HEK293 (cell line): ENCODE results near the gene TADA2B.

Experiments used
- CTCF ChIA-PET: fragments of 350-600 bp; formaldehyde crosslinking; extraction: SDS; loops from one replicate; lab custom pipeline; 2021; ENCODE audit warnings: antibody characterized with exemption; lab: Yijun Ruan, JAX
- POLR2A ChIA-PET: fragments of 300-600 bp; formaldehyde crosslinking; extraction: SDS; loops from one replicate; lab custom pipeline; 2020; ENCODE audit warnings: antibody characterized with exemption, inconsistent platforms; lab: Yijun Ruan, JAX
- H3K27ac ChIP-seq: fragments of 200-500 bp; sonication (Bioruptor generic); 2 replicates; pipeline ENCODE4 v1.5.1; 2014; ENCODE audit warnings: low read depth, low read length, control low read depth, inconsistent platforms; ENCODE audit errors: extremely low read depth
- H3K36me3 ChIP-seq, 2 experiments: fragments of 200-500 bp in 1 of 2; sonication (Bioruptor generic) in 1 of 2; 1 replicate in 1 of 2; 2 replicates in 1 of 2; pipeline ENCODE4 v1.5.1; 2014 to 2017; ENCODE audit warnings: inconsistent platforms in 2 of 2, low read length in 2 of 2; ENCODE audit not compliant: control insufficient read depth in 2 of 2, insufficient read depth in 1 of 2
- H3K4me1 ChIP-seq: fragments of 200-500 bp; sonication (Bioruptor generic); 2 replicates; pipeline ENCODE4 v1.5.1; 2014; ENCODE audit warnings: mild to moderate bottlenecking, low read length, inconsistent platforms; ENCODE audit not compliant: control insufficient read depth, insufficient read depth
- H3K4me3 ChIP-seq: 2 replicates; pipeline ENCODE4 v1.5.1; 2011; ENCODE audit warnings: low read depth, mild to moderate bottlenecking, control low read depth, low read length, moderate library complexity
- H3K9me3 ChIP-seq: fragments of 200-500 bp; sonication (Bioruptor generic); 2 replicates; pipeline ENCODE4 v1.5.1; 2014; ENCODE audit warnings: low read depth, low read length, inconsistent platforms; ENCODE audit not compliant: control insufficient read depth, insufficient read depth
- BCL11B ChIP-seq: fragments of 450-650 bp; formaldehyde crosslinking; IDR thresholded peaks from 2 replicates; pipeline ENCODE4 v1.5.1; 2016; ENCODE audit warnings: low read depth, missing biosample characterization, missing genetic modification characterization
- GLI4 ChIP-seq: fragments of 450-650 bp; formaldehyde crosslinking; IDR thresholded peaks from 2 replicates; pipeline ENCODE4 v1.5.1; 2016; ENCODE audit warnings: missing biosample characterization, missing genetic modification characterization
- HOXC10 ChIP-seq: sonication (generic); formaldehyde crosslinking; IDR thresholded peaks from 2 replicates; pipeline ENCODE4 v1.8.1; 2023; ENCODE audit warnings: mild to moderate bottlenecking, missing genetic modification reagents
- HOXD13 ChIP-seq: sonication (generic); formaldehyde crosslinking; IDR thresholded peaks from 2 replicates; pipeline ENCODE4 v1.8.0; 2022; ENCODE audit warnings: missing genetic modification reagents, borderline replicate concordance
- MEIS1 ChIP-seq: sonication (generic); formaldehyde crosslinking; IDR thresholded peaks from 2 replicates; pipeline ENCODE4 v1.8.1; 2022; ENCODE audit warnings: missing genetic modification reagents, mild to moderate bottlenecking, borderline replicate concordance
- MZF1 ChIP-seq: fragments of 450-650 bp; formaldehyde crosslinking; IDR thresholded peaks from 2 replicates; pipeline ENCODE4 v1.5.1; 2017; ENCODE audit warnings: missing biosample characterization, missing genetic modification characterization, borderline replicate concordance
- PRDM1 ChIP-seq: fragments of 450-650 bp; formaldehyde crosslinking; IDR thresholded peaks from 2 replicates; pipeline ENCODE4; 2016; ENCODE audit warnings: missing biosample characterization, missing genetic modification characterization
- SCRT2 ChIP-seq: fragments of 450-650 bp; formaldehyde crosslinking; IDR thresholded peaks from 2 replicates; pipeline ENCODE4 v1.5.1; 2016; ENCODE audit warnings: missing biosample characterization, missing genetic modification characterization
- ZNF132 ChIP-seq: fragments of 450-650 bp; formaldehyde crosslinking; IDR thresholded peaks from 2 replicates; pipeline ENCODE4 v1.5.1; 2017; ENCODE audit warnings: missing biosample characterization, missing genetic modification characterization, borderline replicate concordance
- ZNF133 ChIP-seq: fragments of 450-650 bp; formaldehyde crosslinking; IDR thresholded peaks from 2 replicates; pipeline ENCODE4 v1.5.1; 2016; ENCODE audit warnings: missing biosample characterization, missing genetic modification characterization
- ZNF146 ChIP-seq: fragments of 450-650 bp; formaldehyde crosslinking; IDR thresholded peaks from 2 replicates; pipeline ENCODE4 v1.5.1; 2016; ENCODE audit warnings: missing biosample characterization, missing genetic modification characterization
- ZNF529 ChIP-seq: fragments of 450-650 bp; formaldehyde crosslinking; IDR thresholded peaks from 2 replicates; pipeline ENCODE4 v1.5.1; 2017; ENCODE audit warnings: missing genetic modification characterization, missing biosample characterization; ENCODE audit not compliant: insufficient replicate concordance
- ZNF530 ChIP-seq: fragments of 450-650 bp; formaldehyde crosslinking; IDR thresholded peaks from 2 replicates; pipeline ENCODE4 v1.5.1; 2016; ENCODE audit warnings: low read depth, missing biosample characterization, missing genetic modification characterization
- ZNF548 ChIP-seq: fragments of 450-650 bp; formaldehyde crosslinking; IDR thresholded peaks from 2 replicates; pipeline ENCODE4 v1.5.1; 2016; ENCODE audit warnings: missing biosample characterization, missing genetic modification characterization
- ZNF549 ChIP-seq: fragments of 450-650 bp; IDR thresholded peaks from 2 replicates; pipeline ENCODE4 v1.5.1; 2018; ENCODE audit warnings: missing biosample characterization, missing genetic modification characterization, mild to moderate bottlenecking, inconsistent platforms, moderate library complexity
- ZNF76 ChIP-seq: fragments of 450-650 bp; formaldehyde crosslinking; IDR thresholded peaks from 2 replicates; pipeline ENCODE4; 2016; ENCODE audit warnings: low read depth, missing biosample characterization, missing genetic modification characterization, borderline replicate concordance
- ZNF777 ChIP-seq: fragments of 450-650 bp; formaldehyde crosslinking; IDR thresholded peaks from 2 replicates; pipeline ENCODE4 v1.5.1; 2017; ENCODE audit warnings: missing biosample characterization, missing genetic modification characterization, borderline replicate concordance
- TF ChIP-seq, protein P1 (sequence below): fragments of 450-650 bp; formaldehyde crosslinking; IDR thresholded peaks from 2 replicates; pipeline ENCODE4 v1.5.1; 2016; ENCODE audit warnings: missing biosample characterization, missing genetic modification characterization, low read depth
- TF ChIP-seq, protein P2 (sequence below): fragments of 450-650 bp; formaldehyde crosslinking; IDR thresholded peaks from 2 replicates; pipeline ENCODE4 v1.5.1; 2016; ENCODE audit warnings: missing biosample characterization, missing genetic modification characterization

Gene TADA2B

DNA sequence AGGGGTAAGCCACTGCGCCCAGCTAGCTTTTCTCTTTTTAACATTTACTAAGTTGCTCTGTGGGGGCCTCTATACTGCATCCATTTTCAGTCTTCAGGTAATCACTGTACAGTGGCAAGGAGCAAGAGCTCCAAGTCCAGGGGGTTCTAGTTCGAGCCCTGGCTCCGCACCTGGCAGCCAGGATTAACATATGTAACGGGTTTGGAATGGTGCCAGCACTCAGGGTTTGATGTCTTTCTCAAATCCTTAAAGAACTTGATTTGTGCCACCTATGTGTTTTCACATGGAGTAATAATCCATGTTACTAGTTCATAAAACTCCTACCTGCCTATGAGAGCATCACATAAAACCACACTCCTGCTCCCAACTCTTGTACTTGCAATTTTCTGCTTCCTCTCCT lies 20.2 kb downstream of the TADA2B start:
- peaks cover 0 to 79% of the 10 kb centered on the region in 2 experiments; a peak in 2 of 3 replicates for H3K36me3 ChIP-seq
- ChIA-PET POLR2A (no interaction called here), CTCF (interaction anchor here (0.5 kb wide), 1 partner anchor 211 kb away, joined by 3 read pairs; no protein-coding TSS in a partner anchor)
- no peak overlapping the region for H3K4me3 ChIP-seq
- no peak for TF ChIP-seq PRDM1 (tag by site-specific recombination)
- TF ChIP-seq SCRT2 (tag by site-specific recombination) = no peak
- no peak for TF ChIP-seq ZNF530
- TF ChIP-seq, protein P1, sequence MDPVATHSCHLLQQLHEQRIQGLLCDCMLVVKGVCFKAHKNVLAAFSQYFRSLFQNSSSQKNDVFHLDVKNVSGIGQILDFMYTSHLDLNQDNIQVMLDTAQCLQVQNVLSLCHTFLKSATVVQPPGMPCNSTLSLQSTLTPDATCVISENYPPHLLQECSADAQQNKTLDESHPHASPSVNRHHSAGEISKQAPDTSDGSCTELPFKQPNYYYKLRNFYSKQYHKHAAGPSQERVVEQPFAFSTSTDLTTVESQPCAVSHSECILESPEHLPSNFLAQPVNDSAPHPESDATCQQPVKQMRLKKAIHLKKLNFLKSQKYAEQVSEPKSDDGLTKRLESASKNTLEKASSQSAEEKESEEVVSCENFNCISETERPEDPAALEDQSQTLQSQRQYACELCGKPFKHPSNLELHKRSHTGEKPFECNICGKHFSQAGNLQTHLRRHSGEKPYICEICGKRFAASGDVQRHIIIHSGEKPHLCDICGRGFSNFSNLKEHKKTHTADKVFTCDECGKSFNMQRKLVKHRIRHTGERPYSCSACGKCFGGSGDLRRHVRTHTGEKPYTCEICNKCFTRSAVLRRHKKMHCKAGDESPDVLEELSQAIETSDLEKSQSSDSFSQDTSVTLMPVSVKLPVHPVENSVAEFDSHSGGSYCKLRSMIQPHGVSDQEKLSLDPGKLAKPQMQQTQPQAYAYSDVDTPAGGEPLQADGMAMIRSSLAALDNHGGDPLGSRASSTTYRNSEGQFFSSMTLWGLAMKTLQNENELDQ (tag by site-specific recombination) = no peak
- no peak for TF ChIP-seq HOXD13 (CRISPR knock-in tag)
- TF ChIP-seq GLI4 (tag by site-specific recombination) = no peak
- no peak for TF ChIP-seq HOXC10 (CRISPR knock-in tag)
- TF ChIP-seq ZNF132 (tag by site-specific recombination) = no peak
- no peak for TF ChIP-seq MEIS1
- no peak overlapping the region for H3K27ac ChIP-seq
- H3K4me1 ChIP-seq = peaks cover 2% of the 10 kb centered on the region; the same call in 1 of the 2 replicates
- no peaks in the 10 kb centered on the region for H3K9me3 ChIP-seq

DNA sequence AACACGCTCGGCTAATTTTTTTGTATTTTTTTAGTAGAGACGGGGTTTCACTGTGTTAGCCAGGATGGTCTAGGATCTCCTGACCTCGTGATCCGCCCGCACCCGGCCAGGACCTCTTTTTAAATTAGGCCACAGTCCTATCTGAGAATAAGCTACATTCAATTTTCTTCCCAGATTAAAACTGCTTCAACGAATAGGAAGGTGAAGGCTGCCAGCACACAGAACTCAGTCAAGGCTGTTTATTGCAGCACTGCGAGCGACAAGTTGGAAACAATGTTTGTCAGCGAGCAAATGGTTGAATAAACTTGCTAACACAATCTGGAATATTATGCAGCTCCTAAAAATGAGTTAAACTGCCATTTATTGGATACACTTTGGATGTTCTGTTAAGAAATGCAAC lies 22.8 kb downstream of the TADA2B start:
- H3K9me3 ChIP-seq = no peaks in the 10 kb centered on the region
- H3K27ac ChIP-seq = no peak overlapping the region
- POLR2A ChIA-PET = interaction anchor here (0.8 to 2.3 kb wide), 2 partner anchors 11 to 23 kb away, joined by 3 to 8 read pairs; partner anchors contain the start of gene TADA2B
- H3K36me3 ChIP-seq = peaks cover 0 to 53% of the 10 kb centered on the region in 2 experiments; a peak in 2 of 3 replicates
- CTCF ChIA-PET = interaction anchor here (0.6 to 6.3 kb wide), 7 partner anchors 15 to 159 kb away, joined by 3 to 69 read pairs (median 3); partner anchors contain the start of gene TADA2B
- TF ChIP-seq, protein P2, sequence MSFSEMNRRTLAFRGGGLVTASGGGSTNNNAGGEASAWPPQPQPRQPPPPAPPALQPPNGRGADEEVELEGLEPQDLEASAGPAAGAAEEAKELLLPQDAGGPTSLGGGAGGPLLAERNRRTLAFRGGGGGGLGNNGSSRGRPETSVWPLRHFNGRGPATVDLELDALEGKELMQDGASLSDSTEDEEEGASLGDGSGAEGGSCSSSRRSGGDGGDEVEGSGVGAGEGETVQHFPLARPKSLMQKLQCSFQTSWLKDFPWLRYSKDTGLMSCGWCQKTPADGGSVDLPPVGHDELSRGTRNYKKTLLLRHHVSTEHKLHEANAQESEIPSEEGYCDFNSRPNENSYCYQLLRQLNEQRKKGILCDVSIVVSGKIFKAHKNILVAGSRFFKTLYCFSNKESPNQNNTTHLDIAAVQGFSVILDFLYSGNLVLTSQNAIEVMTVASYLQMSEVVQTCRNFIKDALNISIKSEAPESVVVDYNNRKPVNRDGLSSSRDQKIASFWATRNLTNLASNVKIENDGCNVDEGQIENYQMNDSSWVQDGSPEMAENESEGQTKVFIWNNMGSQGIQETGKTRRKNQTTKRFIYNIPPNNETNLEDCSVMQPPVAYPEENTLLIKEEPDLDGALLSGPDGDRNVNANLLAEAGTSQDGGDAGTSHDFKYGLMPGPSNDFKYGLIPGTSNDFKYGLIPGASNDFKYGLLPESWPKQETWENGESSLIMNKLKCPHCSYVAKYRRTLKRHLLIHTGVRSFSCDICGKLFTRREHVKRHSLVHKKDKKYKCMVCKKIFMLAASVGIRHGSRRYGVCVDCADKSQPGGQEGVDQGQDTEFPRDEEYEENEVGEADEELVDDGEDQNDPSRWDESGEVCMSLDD = no peak
- TF ChIP-seq MZF1 (tag by site-specific recombination) (no peak), ZNF548 (tag by site-specific recombination) (no peak), ZNF132 (tag by site-specific recombination) (no peak), ZNF146 (tag by site-specific recombination) (no peak), ZNF133 (tag by site-specific recombination) (no peak), ZNF529 (no peak), BCL11B (tag by site-specific recombination) (no peak), ZNF777 (tag by site-specific recombination) (no peak), ZNF549 (no peak), ZNF76 (tag by site-specific recombination) (no peak)
- peaks cover 2% of the 10 kb centered on the region; the same call in 1 of the 2 replicates for H3K4me1 ChIP-seq
- H3K4me3 ChIP-seq = no peak overlapping the region
